ENCODE data around the gene EOMES. TPM values are rescaled to one million over a fixed set of nuclear protein-coding genes. Genes with fewer than 3 reads are reported as not detected.

EOMES gene
- total RNA-seq, 2 donors from 2014 or later = 0.63 to 4.6 TPM

- no peaks in the 10 kb centered on the region for H3K9me3 ChIP-seq
- peaks cover 12 to 19% of the 10 kb centered on the region in 2 donors for H3K4me1 ChIP-seq (ENCODE audit: control insufficient read depth in 1 of 2, low read depth in 2 of 2)
- H3K36me3 ChIP-seq = no peaks in the 10 kb centered on the region
- peak; percentile 10 for ATAC-seq (ENCODE audit: insufficient number of reproducible peaks, low FRiP score, low read depth)
- no peaks in the 10 kb centered on the region for H3K27me3 ChIP-seq (replicated peaks; ENCODE audit: insufficient read depth)
- no peak for DNase-seq (ENCODE audit: low spot score)
- H3K4me3 ChIP-seq = peak overlapping the region; percentile 60
- peak; percentile 59 for TF ChIP-seq CTCF (IDR thresholded peaks at IDR 0.05)
- peak overlapping the region in 1 of 2 donors; percentile 54 for H3K27ac ChIP-seq
Measured at GRCh38 chr3:27681249-27681748, 40.8 kb downstream of the EOMES start.

- Histone ChIP-seq H3K9me3 (no peaks in the 10 kb centered on the region), H3K36me3 (no peaks in the 10 kb centered on the region), H3K27me3 (replicated peaks; ENCODE audit: insufficient read depth) (no peaks in the 10 kb centered on the region), H3K4me3 (no peak overlapping the region), H3K27ac (peak overlapping the region; percentile 3 to 54), H3K4me1 (ENCODE audit: control insufficient read depth in 1 of 2, low read depth in 2 of 2) (peaks cover 18 to 25% of the 10 kb centered on the region in 2 donors)
- no peak for ATAC-seq (ENCODE audit: insufficient number of reproducible peaks, low FRiP score, low read depth)
- no peak for TF ChIP-seq CTCF (IDR thresholded peaks at IDR 0.05)
- DNase-seq (ENCODE audit: low spot score) = no peak
Measured at GRCh38 chr3:27680517-27681246, 41.4 kb downstream of the EOMES start.

- H3K4me1 ChIP-seq (ENCODE audit: control insufficient read depth in 1 of 2, low read depth in 2 of 2) = peaks cover 26 to 33% of the 10 kb centered on the region in 2 donors
- H3K27me3 ChIP-seq (replicated peaks; ENCODE audit: insufficient read depth) = no peaks in the 10 kb centered on the region
- no peak for ATAC-seq (ENCODE audit: insufficient number of reproducible peaks, low FRiP score, low read depth)
- DNase-seq (ENCODE audit: low spot score) = no peak
- H3K27ac ChIP-seq = peak overlapping the region in 1 of 2 donors; percentile 54
- no peaks in the 10 kb centered on the region for H3K9me3 ChIP-seq
- H3K36me3 ChIP-seq = no peaks in the 10 kb centered on the region
- TF ChIP-seq CTCF (IDR thresholded peaks at IDR 0.05) = no peak
- H3K4me3 ChIP-seq = no peak overlapping the region
Measured at GRCh38 chr3:27679691-27680090, 42.4 kb downstream of the EOMES start.

- no peak for TF ChIP-seq CTCF (IDR thresholded peaks at IDR 0.05)
- ATAC-seq (ENCODE audit: insufficient number of reproducible peaks, low FRiP score, low read depth) (no peak), DNase-seq (ENCODE audit: low spot score) (no peak)
Measured at GRCh38 chr3:27678234-27678633, 43.9 kb downstream of the EOMES start.

GRCh38 chr3:27677565-27677964 lies 44.6 kb downstream of the EOMES start:
- peak; percentile 99 for ATAC-seq (ENCODE audit: insufficient number of reproducible peaks, low FRiP score, low read depth)
- peak overlapping the region; percentile 67 to 84 for H3K27ac ChIP-seq

More at GRCh38 chr3:27678234-27678633, 43.9 kb downstream of the EOMES start:
- Histone ChIP-seq H3K4me3 (no peak overlapping the region), H3K27ac (peak overlapping the region; percentile 24 to 84), H3K27me3 (replicated peaks; ENCODE audit: insufficient read depth) (no peaks in the 10 kb centered on the region), H3K9me3 (no peaks in the 10 kb centered on the region), H3K4me1 (ENCODE audit: control insufficient read depth in 1 of 2, low read depth in 2 of 2) (peaks cover 26 to 33% of the 10 kb centered on the region in 2 donors), H3K36me3 (no peaks in the 10 kb centered on the region)

More at GRCh38 chr3:27677565-27677964, 44.6 kb downstream of the EOMES start:
- TF ChIP-seq CTCF (IDR thresholded peaks at IDR 0.05) = no peak
- no peak for DNase-seq (ENCODE audit: low spot score)
- Histone ChIP-seq H3K9me3 (no peaks in the 10 kb centered on the region), H3K4me3 (no peak overlapping the region), H3K4me1 (ENCODE audit: control insufficient read depth in 1 of 2, low read depth in 2 of 2) (peaks cover 26 to 33% of the 10 kb centered on the region in 2 donors), H3K27me3 (replicated peaks; ENCODE audit: insufficient read depth) (no peaks in the 10 kb centered on the region), H3K36me3 (no peaks in the 10 kb centered on the region)

All from thoracic aorta (tissue), 2 donors.